HG03095 (cell line): ENCODE measurements around the gene SLIT3.

Experiments used
- ATAC-seq: cut with Tn5 transposase; IDR thresholded peaks from one replicate; pipeline ENCODE4 v1.9.1; 2021; ENCODE audit warnings: moderate library complexity; ENCODE audit not compliant: unreplicated experiment

The SLIT3 gene

GRCh38 chr5:169089343-169089742 lies 211.6 kb downstream of the SLIT3 start:
- ATAC-seq = no peak

GRCh38 chr5:169088028-169088725 lies 212.8 kb downstream of the SLIT3 start:
- ATAC-seq = no peak

GRCh38 chr5:169085636-169086035 lies 215.3 kb downstream of the SLIT3 start:
- ATAC-seq = no peak

GRCh38 chr5:169085212-169085611 lies 215.7 kb downstream of the SLIT3 start:
- no peak for ATAC-seq

- ATAC-seq = no peak
Observed at GRCh38 chr5:169084775-169085174, 216.2 kb downstream of the SLIT3 start.

GRCh38 chr5:169083394-169084018 lies 217.4 kb downstream of the SLIT3 start:
- ATAC-seq = no peak

GRCh38 chr5:169081000-169081724 lies 219.8 kb downstream of the SLIT3 start:
- no peak for ATAC-seq

GRCh38 chr5:169080448-169080911 lies 220.5 kb downstream of the SLIT3 start:
- no peak for ATAC-seq

GRCh38 chr5:169079697-169080096 lies 221.2 kb downstream of the SLIT3 start:
- no peak for ATAC-seq

GRCh38 chr5:169074839-169075238 lies 226.1 kb downstream of the SLIT3 start:
- no peak for ATAC-seq

- ATAC-seq = no peak
Observed at GRCh38 chr5:169072233-169072632, 228.7 kb downstream of the SLIT3 start.

GRCh38 chr5:169070413-169070812 lies 230.5 kb downstream of the SLIT3 start:
- no peak for ATAC-seq

- no peak for ATAC-seq
Observed at GRCh38 chr5:169067751-169068173, 233.2 kb downstream of the SLIT3 start.

- ATAC-seq = no peak
Observed at GRCh38 chr5:169065400-169065799, 235.5 kb downstream of the SLIT3 start.

GRCh38 chr5:169064093-169064492 lies 236.8 kb downstream of the SLIT3 start:
- ATAC-seq = no peak

GRCh38 chr5:169063316-169063953 lies 237.5 kb downstream of the SLIT3 start:
- ATAC-seq = no peak

- ATAC-seq = no peak
Observed at GRCh38 chr5:169062690-169063089, 238.2 kb downstream of the SLIT3 start.

- ATAC-seq = no peak
Observed at GRCh38 chr5:169054506-169054905, 246.4 kb downstream of the SLIT3 start.

- ATAC-seq = no peak
Observed at GRCh38 chr5:169052207-169052606, 248.7 kb downstream of the SLIT3 start.

GRCh38 chr5:169051351-169051750 lies 249.6 kb downstream of the SLIT3 start:
- no peak for ATAC-seq

GRCh38 chr5:169050636-169051035 lies 250.3 kb downstream of the SLIT3 start:
- ATAC-seq = no peak
